NCI-H1694 treated with DMSO at 0.1 percent for 48 hours (cell line): ENCODE results near the gene FAM83D.

Experiments
- DNase-seq: peaks from one replicate; lab custom pipeline; 2025; lab: John Stamatoyannopoulos, UW

Gene FAM83D

DNA sequence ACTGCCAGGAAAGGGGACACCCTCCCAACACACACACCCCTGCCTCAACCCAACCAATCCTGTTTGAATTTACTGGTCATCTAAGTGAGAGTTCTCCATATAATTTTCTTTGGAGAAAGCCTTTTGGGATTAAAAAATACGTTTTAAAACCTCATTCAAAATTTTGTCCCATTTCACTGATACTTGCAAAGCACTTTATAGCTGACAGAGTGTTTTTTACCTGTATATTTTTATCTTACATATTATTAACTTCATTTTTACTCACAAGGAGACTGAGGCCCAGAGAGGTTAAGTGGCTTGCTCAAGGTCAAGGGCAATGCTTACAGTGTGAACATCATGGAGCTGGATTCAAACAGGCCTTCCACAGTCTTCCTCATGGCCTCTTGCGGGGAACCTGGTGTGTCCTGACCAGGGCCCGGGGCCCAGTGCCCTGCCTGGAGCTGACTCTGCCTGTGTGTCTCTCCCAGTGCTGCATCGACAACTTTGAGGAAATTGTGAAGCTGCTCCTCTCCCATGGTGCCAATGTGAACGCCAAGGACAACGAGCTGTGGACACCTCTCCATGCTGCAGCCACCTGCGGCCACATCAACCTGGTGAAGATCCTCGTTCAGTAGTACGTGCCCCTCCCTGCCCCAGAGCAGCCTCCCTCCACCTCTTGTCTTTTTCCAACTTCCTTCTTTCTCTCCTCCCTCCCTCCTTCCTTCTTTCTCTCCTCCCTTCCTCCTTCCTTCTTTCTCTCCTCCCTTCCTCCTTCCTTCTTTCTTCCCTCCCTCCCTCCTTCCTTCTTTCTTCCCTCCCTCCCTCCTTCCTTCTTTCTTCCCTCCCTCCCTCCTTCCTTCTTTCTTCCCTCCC lies 30.9 kb upstream of the FAM83D start:
- no peak for DNase-seq

DNA sequence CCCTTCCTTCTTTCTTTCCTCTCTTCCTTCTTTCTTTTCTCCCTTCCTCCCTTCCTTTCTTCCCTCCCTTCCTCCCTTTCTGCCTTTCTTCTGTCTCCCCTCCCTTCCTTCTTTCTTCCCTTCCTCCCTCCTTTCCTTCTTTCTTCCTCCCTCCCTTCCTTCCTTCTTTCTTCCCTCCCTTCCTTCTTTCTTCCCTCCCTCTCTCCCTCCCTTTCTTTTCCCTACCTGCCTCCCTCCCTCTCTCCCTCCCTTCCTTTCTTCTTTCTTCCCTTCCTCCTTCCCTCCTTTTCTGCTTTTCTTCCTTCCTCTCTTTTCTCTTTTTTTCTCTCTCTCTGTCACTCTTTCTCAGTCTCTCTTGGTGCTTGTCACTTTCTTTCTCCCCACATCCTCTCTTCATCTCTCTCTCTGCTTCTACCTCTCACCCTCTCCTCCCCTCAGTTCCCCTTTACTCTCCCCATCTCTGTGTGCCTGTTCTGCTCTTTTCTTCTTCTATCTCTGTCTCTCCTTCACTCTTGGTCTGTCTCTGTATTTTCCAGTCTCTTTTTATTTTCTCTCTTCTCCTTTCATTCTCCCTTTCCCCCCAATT lies 30.1 kb upstream of the FAM83D start:
- DNase-seq: no peak

DNA sequence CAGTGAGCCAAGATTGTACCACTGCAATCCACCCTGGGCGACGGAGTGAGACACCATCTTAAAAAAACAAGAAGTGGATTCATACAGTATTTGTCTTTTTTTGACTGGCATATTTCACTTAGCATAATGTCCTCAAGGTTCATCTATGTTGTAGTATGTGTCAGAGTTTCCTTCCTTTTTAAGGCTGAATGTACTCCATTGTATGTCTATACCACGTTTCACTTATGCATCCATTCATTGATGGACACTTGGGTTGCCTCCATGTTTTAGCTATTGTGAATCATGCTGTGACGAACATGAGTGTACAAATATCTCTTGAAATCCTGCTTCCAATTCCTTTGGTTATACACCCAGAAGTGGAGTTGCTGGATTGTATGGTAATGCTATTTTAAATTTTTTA lies 28.9 kb upstream of the FAM83D start:
- DNase-seq: no peak

DNA sequence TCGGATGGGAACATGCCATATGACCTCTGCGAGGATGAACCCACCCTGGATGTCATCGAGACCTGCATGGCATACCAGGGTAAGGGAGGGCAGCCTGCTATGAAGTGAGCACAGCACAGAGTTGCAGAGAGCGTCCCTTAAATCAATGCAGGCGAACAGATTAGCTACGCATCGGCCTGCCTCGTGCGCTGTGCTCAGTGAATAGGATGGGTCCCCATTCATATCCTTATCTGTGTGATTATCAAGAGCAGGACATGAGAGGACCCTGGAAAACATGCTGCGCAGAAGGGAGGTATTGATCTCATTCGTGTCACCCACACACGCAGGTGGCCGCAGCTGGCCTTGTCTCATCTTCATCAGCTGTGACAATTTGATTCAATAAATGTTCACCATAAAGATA lies 25.6 kb upstream of the FAM83D start:
- no peak for DNase-seq

DNA sequence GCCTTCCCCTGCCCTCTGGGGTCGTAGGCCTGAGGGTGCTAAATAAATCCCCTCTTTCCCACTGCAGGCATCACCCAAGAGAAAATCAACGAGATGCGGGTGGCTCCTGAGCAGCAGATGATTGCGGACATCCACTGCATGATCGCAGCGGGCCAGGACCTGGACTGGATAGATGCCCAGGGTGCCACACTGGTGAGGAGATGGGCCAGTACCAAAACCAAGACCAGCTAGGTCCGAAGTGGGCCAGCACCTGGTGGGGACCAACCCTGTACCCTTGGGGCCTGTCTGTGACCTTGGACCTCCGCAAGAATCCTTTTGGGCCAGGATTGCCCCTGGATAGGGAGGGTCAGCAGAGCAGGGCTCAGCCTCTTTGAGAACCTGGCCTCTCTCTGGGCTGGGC lies 23.6 kb upstream of the FAM83D start:
- no peak for DNase-seq

DNA sequence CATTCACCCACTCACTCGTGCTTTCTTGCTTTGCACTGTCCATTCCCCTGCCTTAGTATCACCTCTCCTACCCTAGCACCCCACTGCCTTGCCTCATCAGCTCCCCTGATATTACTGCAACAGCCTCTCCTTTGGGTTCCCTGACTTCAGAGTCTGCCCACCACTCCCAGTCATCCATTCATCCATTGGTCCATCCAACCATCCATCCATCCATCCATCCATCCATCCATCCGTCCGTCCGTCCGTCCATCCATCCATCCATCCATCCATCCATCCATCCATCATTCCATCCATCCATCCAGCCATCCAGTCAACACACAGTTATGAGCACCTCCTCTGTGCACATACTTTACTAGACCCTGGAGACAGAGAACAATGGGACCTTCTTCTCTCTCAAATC lies 22.9 kb upstream of the FAM83D start:
- DNase-seq: no peak

DNA sequence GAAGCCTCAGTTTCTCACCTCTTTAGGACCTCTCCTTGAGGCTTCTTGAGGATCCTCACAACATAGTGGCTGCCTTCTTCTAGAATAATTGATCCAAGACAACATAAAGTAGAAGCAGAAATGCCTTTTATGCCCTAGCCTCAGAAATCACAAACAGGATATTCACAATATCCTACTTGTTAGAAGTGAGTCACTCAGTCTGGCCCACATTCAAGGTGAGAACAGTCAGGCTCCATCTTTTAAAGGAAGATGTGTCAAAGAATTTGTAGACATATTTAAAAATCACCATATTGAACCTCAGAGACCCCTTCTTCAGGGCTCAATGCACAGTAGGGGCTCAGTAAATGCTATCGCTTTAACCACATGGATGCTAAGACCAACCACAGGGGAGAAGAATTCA lies 20.8 kb upstream of the FAM83D start:
- DNase-seq: no peak

DNA sequence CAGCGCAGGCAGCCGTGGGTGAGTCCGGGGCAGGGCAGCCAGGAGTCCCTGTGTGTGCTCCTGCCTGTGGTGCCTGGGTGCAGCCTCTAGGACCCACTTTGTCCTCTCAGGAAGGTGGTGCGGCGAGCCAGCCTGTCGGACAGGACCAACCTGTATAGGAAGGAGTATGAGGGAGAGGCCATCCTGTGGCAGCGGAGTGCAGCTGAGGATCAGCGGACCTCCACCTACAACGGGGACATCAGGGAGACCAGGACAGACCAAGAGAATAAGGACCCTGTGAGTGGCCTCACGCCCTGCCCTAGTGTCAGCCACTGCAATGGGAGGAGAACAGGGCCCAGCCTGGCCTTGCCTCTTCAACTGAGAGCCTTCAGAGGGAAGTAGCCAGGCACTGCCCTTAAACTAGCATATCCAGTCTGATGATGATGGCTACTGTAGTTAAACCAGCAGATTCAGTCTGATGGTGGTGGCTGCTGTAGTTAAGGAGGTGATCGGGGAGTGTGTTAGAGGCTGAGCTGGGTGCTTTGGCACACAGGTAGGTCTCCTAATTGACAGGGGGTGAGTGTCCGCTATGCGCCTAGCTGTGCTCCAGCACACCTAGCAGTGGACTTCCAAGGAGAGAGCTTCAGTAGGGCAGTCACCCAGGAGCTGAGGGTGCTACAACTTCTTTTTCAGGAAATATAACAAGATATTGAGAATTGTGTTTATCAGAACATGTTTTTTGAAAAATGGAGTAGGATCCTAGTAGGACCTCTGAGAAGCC lies 18.1 kb upstream of the FAM83D start:
- DNase-seq: no peak

DNA sequence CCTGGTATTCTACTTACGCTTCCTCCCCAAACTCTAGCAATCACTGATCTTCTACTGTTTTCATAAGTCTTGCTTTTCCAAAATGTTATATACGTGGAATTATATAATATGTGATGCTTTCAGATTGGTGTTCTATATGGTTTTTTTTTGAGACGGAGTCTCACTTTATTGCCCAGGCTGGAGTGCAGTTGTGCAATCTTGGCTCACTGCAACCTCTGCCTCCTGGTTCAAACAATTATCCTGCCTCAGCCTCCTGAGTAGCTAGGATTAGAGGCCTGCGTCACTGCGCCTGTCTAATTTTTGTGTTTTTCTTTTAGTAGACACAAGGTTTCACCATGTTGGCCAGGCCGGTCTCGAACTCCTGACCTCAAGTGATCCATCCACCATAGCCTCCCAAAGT lies 10.9 kb upstream of the FAM83D start:
- no peak for DNase-seq

DNA sequence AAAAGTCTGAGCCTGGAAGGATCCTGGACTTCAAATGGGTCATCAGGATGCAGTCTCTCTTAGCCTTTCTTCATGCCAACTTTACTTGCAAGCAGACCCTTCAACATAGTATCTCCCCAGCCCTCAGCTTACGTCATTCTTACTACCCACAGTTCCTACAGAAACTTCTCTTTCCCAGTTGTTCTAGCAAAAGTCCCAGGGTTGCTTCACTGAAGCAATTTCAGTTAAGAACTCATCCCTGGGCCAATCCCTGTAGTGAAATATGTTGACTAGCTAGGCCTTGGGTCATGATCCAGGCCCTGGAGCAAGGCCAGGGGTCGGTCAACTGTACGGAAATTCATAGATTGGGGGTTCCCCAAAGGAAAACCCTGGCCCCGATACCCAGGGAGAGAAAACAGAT lies 8.6 kb upstream of the FAM83D start:
- DNase-seq: no peak

DNA sequence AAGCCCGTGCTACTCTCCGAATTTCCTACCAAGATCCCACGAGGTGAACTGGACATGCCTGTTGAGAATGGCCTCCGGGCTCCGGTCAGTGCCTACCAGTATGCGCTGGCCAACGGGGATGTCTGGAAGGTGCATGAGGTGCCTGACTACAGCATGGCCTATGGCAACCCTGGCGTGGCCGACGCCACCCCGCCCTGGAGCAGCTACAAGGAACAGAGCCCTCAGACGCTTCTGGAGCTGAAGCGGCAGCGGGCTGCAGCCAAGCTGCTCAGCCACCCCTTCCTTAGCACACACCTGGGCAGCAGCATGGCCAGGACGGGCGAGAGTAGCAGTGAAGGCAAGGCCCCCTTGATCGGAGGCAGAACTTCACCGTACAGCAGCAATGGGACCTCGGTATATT lies 8.0 kb upstream of the FAM83D start:
- no peak for DNase-seq

DNA sequence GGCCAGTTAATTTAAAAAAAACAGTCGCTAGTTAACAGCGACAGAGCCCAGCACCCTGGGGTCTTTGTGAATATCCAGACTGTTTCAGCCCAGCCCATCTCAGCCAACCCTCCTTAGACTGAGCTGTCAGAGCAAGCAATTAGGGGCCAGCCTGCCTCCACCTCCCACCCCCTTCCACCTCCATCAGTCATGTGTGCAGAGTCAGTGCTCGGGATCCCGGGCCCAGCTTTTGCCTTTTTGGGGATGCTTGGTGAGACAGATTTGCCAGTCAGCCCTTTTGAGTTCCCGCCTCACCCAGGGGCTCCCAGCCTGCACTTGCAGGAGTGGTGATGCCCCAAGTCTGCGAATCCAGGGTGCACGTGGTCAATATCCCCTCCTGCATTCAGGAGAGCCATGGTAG lies 6.5 kb upstream of the FAM83D start:
- no peak for DNase-seq

DNA sequence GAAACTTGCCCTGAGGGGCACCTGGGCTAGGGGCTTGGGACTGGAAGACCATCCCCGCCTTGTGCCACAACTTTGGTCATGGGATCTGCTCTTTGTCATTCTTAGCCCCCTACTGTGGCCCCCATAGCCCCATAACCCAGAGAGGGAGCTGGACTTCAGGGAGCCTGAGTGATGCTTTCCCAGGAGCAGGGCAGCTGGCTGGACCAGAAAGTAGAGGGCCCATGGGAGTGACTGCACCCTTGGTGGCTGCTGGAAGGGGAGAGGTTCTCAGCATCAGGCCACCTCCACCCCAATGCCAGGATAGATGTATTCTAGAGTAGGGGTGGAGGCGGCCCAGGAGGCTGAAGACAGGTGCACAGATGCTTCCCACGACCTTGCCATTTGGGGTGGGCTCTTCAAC lies 5.8 kb upstream of the FAM83D start:
- DNase-seq: no peak

DNA sequence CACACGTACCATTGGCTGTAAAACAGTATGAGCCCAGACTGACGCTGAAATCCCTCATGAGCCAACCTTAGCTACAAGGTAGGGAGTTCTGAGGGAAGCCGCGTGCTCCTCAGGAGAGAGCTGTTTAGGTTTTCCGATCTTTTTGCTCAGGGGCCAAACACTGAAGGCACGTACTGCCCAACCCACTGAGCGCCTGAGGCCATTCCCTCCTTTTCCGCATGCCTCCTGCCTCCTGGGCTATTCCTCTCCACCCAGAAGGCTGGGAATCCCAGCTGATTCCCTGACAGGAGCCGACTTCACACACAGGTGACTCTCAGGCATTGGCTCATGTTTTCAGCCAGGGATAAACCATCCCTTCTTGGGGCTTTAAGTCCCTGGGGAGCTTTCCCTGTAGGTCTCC lies 5.4 kb upstream of the FAM83D start:
- no peak for DNase-seq

DNA sequence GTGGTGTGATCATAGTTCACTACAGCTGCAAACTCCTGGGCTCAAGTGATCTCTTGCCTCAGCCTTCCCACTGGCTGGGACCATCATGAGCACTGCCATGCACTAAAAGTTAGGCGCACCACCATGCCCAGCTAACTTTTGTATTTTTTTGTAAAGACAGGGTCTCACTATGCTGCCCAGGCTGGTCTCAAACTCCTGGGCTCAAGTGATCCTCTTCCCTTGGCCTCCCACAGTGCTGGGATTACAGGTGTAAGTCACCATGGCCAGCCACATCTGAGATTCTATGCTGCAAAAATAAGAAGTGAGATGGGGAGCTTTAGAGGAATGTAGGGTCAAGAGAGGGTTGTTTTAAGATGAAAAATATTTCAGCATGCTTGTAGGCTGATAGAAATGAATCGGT lies 1.5 kb upstream of the FAM83D start:
- DNase-seq: no peak

DNA sequence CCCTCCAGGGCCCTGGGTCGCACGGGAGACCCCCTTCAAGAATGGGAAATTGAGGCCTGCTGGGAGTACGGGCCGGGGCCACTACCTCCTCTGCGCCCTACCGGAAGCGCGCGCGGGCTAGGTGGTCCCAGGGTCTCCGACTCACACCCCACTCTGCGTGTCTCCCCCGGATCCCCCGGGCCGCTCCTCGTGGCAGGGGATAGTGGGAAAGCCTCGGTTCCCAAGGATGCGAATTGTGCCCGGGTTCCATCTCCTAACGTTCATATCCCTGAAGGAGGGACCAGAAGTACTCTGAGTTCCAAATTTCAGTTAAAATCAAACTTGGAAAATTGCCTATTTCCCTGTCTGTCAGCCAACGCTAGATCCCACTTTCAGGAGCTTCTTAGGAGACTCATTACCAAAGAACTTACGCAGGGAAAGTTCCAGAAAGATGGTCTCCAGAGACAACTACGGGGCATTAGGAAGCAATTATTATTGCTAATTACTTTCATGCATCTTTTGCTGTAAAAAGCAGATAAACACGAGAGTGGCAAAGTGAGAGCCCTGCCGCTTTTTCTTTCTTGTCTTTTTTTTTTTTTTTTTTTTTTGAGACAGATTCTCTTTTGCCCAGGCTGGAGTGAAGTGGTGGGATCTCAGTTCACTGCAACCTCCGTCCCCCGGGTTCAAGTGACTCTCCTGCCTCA lies 858 bp downstream of the FAM83D start:
- peak; percentile 10 for DNase-seq

DNA sequence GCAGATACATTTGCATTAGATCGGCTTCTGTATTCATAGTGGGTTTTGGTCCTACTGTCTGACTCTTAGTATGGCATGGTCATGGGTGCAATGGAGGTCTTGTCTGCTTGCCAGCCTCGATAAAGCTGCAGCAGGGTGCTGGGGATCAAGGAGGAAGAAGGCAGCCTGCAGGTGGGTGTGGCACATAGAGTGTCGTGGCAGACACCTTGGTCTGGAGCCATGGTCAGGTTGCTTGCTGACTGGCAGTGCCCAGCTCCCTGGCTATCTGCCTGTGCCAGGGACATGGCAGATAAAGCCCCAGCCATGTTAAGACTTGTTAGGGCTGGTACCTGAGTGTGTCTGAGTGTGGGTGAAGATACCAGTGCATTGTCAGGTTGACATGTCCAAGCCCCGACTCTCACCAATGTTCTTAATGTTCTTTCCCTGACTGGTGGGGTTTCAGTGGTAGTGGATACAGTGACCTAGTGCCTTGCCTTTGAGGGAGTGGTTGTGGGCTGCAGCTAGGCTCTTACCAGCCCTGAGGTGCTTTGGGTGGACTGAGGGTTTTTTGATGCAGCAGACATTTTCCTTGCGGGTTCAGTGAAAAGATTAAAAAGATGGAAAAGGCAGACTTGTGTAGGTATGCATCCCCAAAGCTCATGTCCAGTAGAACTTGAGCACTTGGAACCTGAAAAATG lies 1.8 kb downstream of the FAM83D start:
- DNase-seq: no peak

DNA sequence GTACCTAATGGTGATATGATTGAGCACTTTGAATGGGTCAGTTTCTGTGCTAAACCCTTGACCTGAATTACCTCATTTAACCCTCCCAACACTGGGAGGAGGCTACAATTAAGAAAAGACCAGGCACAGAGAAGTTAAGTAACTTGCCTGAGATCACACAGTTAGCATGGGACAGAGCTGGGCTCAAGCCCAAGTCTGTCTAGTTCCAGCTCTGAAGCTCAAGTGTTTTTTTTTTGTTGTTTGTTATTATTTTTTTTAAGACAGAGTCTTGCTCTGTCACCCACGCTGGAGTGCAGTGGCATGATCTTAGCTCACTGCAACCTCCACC lies 4.0 kb downstream of the FAM83D start:
- no peak for DNase-seq

DNA sequence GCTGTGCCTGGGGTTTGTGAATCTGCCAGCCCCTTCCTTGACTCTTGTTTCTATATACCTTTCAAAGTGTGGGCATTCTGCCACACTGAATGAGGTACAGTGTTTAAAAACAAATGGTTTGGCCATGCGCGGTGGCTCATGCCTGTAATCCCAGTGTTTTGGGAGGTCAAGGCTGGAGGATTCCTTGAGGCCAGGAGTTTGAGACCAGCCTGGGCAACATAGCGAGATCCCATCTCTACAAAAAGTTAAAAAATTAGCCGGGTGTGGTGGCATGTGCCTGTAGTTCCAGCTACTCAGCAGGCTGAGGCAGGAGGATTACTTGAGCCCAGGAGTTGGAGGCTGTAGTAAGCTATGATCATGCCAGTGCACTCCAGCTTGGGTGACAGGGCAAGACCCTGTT lies 5.8 kb downstream of the FAM83D start:
- DNase-seq: no peak

DNA sequence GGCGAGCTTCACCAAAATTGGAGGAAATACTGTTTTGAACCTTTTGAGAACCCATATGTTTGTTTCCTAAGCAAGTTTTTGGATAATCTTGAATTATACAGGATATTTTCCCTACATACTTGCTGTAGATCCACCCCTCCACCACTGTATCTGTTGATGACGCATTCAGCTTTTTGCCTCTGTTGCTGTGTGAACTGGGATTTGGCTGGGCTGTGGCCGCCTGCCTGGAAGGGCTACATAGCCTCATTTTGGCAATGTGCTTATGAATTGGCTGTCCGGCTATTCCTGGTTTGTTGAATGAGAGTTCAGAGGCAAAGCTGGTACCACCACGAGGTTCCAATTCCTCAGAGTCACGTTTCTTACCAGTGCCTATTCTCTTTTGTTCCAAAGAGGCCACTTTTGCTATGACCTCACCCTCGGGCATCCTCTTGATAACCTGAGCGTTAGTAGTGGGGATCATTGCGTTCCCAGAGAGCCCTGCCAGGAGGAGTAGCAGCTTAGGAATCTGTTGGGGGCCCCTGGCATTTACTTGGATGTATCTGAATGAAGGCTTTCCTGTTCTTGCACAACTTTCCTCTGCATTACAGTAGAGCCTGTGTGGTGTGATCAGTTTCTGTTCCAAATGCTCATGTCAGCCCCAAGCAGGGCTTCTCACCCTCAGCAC lies 6.4 kb downstream of the FAM83D start:
- no peak for DNase-seq

DNA sequence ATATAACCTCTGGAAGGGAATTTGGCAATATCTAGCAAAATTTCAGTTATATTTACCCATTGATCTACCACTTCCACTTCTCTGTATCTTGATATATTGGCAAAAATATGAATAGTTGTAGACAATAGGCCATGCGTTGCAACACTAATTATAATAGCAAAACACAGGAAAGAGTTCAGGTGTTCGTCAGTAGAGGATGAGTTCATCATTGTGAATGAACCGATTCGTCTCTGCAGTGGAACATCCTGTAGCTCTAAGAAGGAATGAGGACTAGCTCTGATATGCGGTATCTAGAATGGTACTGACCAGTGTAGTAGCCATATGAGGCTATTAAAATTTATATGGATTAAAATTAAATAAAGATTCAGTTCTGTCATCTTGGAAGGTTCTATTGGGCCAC lies 8.3 kb downstream of the FAM83D start:
- no peak for DNase-seq

DNA sequence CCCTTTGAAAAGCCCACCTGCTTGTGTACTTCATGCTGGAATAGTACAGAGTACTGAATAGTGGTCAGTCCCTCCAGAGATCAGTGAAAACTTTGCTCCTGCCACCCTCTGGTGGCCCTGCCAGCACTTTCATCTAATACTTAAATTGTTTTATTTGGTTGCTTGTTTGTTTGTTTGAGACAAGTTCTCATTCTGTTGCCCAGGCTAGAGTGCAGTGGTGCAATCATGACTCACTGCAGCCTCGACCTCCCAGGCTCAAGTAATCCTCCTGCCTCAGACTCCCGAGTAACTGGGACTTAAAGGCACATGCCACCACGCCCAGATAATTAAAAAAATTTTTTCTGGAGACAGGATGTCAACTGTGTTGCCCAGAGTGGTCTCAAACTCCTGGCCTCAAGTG lies 9.1 kb downstream of the FAM83D start:
- DNase-seq: no peak
